Smooth muscle cell of the brain vasculature (primary cell): ENCODE measurements around the gene RFFL.
A peak's percentile ranks its signal among the peaks of the same experiment; 100 is the strongest.

Experiments
- DNase-seq: peaks from one replicate; pipeline ENCODE4 v3.0.0-alpha.2; 2012; ENCODE audit warnings: low read depth, low spot score

The RFFL gene

DNA sequence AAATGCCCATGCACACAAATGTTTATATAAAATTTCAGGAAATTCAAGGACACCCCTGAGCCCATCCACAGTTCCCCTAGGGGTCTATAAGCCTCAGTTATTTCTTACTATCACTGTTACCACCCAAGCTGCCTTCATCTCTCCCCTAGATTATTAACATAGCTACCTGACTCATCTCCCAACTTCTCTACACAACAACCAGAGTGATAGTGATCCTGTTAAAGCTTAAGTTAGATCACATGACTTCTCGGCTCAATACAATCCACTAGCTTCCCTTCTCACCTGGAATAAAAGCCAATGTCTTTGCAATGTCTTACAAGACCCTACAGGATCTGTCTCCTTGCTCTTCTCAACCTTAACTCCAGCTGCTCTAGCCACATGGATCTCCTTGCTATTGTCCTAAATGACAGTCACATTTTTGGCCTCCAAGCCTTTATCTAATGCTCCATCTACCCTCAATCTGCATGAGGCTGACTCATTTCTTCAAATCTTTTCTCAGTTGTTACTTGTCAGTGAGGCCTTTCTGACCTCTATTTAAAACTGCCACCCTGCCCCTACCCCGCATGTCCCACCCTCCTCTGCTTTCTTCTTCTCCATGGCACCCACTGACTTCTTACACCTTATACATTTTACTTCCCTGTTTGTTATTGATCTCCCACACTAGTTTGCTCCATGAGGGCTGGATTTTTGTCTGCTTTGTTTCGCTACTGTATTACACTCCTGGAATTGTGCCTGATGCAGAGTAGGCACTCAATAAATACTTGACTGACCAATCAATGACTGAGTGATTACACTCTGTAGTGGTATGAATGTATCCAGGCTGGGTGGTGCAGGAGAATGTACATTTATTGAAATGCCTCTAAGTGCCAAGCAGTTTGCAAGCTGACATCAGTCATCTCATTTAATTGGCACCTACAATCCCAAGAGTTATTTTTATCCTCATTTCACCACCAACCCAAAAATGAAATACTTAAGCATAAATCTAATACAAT lies 88.4 kb downstream of the RFFL start:
- DNase-seq: no peak

DNA sequence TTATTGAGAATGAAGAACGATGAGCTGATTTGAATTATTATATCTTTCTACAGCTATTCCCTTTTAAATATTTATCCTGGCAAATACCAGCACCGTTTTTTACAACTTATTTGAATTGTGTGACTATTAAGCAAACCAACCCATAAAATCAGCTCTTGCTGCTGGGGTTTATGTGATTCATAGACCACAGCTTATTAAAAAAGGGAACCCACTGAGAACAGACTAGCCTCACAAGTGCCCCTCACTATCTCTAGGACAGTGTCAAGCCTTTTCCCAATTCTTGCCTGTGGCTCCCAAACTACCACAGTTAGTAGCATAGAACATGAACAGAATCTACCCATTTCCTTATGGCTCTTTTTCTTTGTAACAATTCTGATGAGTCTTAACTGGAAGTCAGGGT lies 89.3 kb downstream of the RFFL start:
- DNase-seq: no peak

DNA sequence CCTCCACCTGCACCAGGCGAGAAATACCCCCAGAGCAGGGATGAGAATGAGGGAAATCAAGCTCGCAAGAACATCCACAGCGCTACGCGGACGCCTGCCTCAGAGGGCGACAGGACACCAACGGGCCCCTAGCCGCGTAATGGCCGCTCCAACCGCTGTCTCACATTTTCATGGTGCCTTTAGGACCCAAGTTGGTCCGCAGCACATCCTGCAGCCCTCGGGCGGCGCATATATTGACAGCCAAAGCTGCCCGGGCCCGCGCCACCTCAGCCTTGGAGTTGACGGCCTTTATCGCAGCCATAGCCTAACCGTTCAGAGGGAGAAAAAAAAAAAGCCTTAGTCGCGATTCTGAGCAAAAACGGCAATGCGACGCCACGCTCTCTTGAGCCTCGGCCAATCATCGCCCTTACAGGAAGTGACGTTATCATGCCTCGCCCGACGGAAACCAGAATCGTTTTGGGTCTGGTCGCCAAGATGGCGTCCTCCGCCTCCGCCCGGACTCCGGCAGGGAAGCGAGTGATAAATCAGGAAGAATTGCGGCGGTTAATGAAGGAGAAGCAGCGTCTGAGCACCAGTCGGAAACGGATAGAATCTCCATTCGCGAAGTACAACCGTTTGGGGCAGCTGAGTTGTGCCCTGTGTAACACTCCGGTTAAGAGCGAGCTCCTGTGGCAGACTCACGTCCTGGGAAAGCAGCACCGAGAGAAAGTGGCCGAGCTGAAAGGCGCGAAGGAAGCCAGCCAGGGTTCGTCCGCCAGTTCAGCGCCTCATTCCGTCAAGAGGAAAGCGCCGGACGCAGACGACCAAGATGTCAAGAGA lies 102.2 kb downstream of the RFFL start, which contains the start of the genes CCT6B and ZNF830:
Gene CCT6B, minus strand, starts transcription at position 368 of the 819 bp plus-strand sequence. Its CDS starts 67 bp downstream, at position 301.
Gene ZNF830, plus strand, starts transcription at position 448 of the 819 bp plus-strand sequence. Its CDS starts 27 bp downstream, at position 475.
- peak; percentile 89 for DNase-seq

DNA sequence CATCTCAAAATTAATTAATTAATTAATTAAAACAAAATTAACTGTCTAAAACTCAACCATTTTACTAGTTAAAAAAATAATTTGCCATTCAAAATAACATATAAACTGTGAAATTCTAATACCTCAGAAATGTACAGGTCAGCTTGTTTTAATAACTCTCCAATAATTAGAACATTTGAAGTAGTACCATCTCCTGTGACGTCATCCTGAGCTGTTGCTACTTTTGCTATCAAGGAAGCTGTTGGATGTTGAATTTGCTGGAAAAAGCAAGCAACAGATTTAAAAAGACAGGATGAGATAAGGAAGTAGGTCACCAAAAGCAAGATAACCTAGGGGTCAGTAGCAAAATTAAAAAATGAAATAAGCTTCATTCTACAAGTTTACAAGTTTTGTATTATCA lies 105.1 kb downstream of the RFFL start:
- DNase-seq: no peak
